ENCODE measurements around the gene CMTM7. TPM values are rescaled to one million over a fixed set of nuclear protein-coding genes. Genes with fewer than 3 reads are reported as not detected.

The CMTM7 gene
- total and polyA plus RNA-seq, 10 of the 15 experiments (the other 5 are each of a cell fraction or from before 2014, with no cell fraction given): 3.7 to 36.4 (median 14.7) TPM

- TF ChIP-seq TCF3 (IDR thresholded peaks at IDR 0.05; ENCODE audit: borderline replicate concordance, insufficient read depth, low read depth, low read length): no peak
- no peak for TF ChIP-seq ATF7 (IDR thresholded peaks at IDR 0.05; ENCODE audit: low read depth)
- no peak for TF ChIP-seq LARP7 (IDR thresholded peaks at IDR 0.05)
- no peak for TF ChIP-seq KDM1A (IDR thresholded peaks at IDR 0.05; ENCODE audit: borderline replicate concordance)
- TF ChIP-seq ATF3 (IDR thresholded peaks at IDR 0.05; ENCODE audit: borderline replicate concordance, extremely low read depth, low read depth, low read length): no peak
- TF ChIP-seq SP1 (IDR thresholded peaks at IDR 0.05; ENCODE audit: low read depth, low read length): no peak
- TF ChIP-seq POLR2A (IDR thresholded peaks at IDR 0.05; ENCODE audit: low read depth, low read length): no peak
- TF ChIP-seq TBL1XR1 (IDR thresholded peaks at IDR 0.05; ENCODE audit: low read depth, low read length): no peak
- TF ChIP-seq, protein P1, sequence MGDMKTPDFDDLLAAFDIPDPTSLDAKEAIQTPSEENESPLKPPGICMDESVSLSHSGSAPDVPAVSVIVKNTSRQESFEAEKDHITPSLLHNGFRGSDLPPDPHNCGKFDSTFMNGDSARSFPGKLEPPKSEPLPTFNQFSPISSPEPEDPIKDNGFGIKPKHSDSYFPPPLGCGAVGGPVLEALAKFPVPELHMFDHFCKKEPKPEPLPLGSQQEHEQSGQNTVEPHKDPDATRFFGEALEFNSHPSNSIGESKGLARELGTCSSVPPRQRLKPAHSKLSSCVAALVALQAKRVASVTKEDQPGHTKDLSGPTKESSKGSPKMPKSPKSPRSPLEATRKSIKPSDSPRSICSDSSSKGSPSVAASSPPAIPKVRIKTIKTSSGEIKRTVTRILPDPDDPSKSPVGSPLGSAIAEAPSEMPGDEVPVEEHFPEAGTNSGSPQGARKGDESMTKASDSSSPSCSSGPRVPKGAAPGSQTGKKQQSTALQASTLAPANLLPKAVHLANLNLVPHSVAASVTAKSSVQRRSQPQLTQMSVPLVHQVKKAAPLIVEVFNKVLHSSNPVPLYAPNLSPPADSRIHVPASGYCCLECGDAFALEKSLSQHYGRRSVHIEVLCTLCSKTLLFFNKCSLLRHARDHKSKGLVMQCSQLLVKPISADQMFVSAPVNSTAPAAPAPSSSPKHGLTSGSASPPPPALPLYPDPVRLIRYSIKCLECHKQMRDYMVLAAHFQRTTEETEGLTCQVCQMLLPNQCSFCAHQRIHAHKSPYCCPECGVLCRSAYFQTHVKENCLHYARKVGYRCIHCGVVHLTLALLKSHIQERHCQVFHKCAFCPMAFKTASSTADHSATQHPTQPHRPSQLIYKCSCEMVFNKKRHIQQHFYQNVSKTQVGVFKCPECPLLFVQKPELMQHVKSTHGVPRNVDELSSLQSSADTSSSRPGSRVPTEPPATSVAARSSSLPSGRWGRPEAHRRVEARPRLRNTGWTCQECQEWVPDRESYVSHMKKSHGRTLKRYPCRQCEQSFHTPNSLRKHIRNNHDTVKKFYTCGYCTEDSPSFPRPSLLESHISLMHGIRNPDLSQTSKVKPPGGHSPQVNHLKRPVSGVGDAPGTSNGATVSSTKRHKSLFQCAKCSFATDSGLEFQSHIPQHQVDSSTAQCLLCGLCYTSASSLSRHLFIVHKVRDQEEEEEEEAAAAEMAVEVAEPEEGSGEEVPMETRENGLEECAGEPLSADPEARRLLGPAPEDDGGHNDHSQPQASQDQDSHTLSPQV (IDR thresholded peaks at IDR 0.05): no peak
Measured at GRCh38 chr3:32450992-32451659, 59.5 kb downstream of the CMTM7 start (continued).
